NCI-H1048 (cell line): Measurements from ENCODE around the gene ZNF75A.

Experiments used
- DNase-seq: peaks from one replicate; lab custom pipeline; 2025; lab: John Stamatoyannopoulos, UW

The ZNF75A gene

GRCh38 chr16:3289998-3290673, 15.2 kb upstream of the ZNF75A start:
- DNase-seq: no peak

- no peak for DNase-seq
These were observed 12.7 kb upstream of the ZNF75A start for GRCh38 chr16:3292604-3293003.

- DNase-seq: no peak
These were observed 10.1 kb upstream of the ZNF75A start for GRCh38 chr16:3295209-3295608.

- DNase-seq: no peak
These were observed 9.5 kb upstream of the ZNF75A start for GRCh38 chr16:3295783-3296182.

GRCh38 chr16:3304370-3304769, 927 bp upstream of the ZNF75A start:
- no peak for DNase-seq

- DNase-seq: no peak
These were observed 781 bp downstream of the ZNF75A start for GRCh38 chr16:3306078-3306477.

- DNase-seq: no peak
These were observed 6.2 kb downstream of the ZNF75A start for GRCh38 chr16:3311496-3311895.

GRCh38 chr16:3317315-3317999, 12.2 kb downstream of the ZNF75A start:
- no peak for DNase-seq

- DNase-seq: no peak
These were observed 16.5 kb downstream of the ZNF75A start for GRCh38 chr16:3321816-3322215.

- no peak for DNase-seq
These were observed 22.2 kb downstream of the ZNF75A start for GRCh38 chr16:3327514-3327913.

- DNase-seq: no peak
These were observed 22.8 kb downstream of the ZNF75A start for GRCh38 chr16:3328104-3328503.

- no peak for DNase-seq
These were observed 23.3 kb downstream of the ZNF75A start for GRCh38 chr16:3328643-3329042.

GRCh38 chr16:3346041-3346440, 40.7 kb downstream of the ZNF75A start:
- no peak for DNase-seq

GRCh38 chr16:3347586-3347985, 42.3 kb downstream of the ZNF75A start:
- no peak for DNase-seq

GRCh38 chr16:3348547-3349167, 43.4 kb downstream of the ZNF75A start:
- DNase-seq: no peak

- no peak for DNase-seq
These were observed 43.9 kb downstream of the ZNF75A start for GRCh38 chr16:3349175-3349574.

GRCh38 chr16:3355589-3355988, 50.3 kb downstream of the ZNF75A start, which contains the start of gene OR2C1:
Gene OR2C1, plus strand, starts transcription at chr16:3355889. Its CDS starts 52 bp downstream, at chr16:3355941.
- no peak for DNase-seq

- no peak for DNase-seq
These were observed 50.8 kb downstream of the ZNF75A start for GRCh38 chr16:3356118-3356517.

GRCh38 chr16:3358871-3359270, 53.6 kb downstream of the ZNF75A start:
- no peak for DNase-seq

GRCh38 chr16:3362931-3363330, 57.6 kb downstream of the ZNF75A start:
- no peak for DNase-seq

- no peak for DNase-seq
These were observed 58.5 kb downstream of the ZNF75A start for GRCh38 chr16:3363793-3364192.

GRCh38 chr16:3364774-3365427, 59.6 kb downstream of the ZNF75A start:
- DNase-seq: no peak
